Stimulated activated effector memory CD8-positive, alpha-beta T cell treated with anti-CD3 and anti-CD28 coated beads, Interleukin-12 subunit alpha, Interleukin-12 subunit beta, amount 100 ng/mL, for 72 hours (primary cell): ENCODE measurements around the gene C18orf32.
A peak's percentile ranks its signal among the peaks of the same experiment; 100 is the strongest.
"Not testable (repeated sequence)": the region's sequence is repeated elsewhere in the genome, so short reads cannot be mapped to it uniquely, and the experiment has no call there.

ENCODE experiments used
- ATAC-seq: fragments of 150-1000 bp; cut with Tn5 transposase; 2 replicates; pipeline ENCODE4 v1.10.0; 2021
- DNase-seq, 2 donors: peaks; one replicate each; pipeline ENCODE4 v3.0.0; 2021 to 2022; ENCODE audit warnings: low spot score in 2 of 2
- H3K27ac Mint-ChIP-seq: one replicate; pipeline ENCODE4 v1.8.0; 2022; ENCODE audit warnings: mild to moderate bottlenecking, mixed read lengths
- H3K36me3 Mint-ChIP-seq: one replicate; pipeline ENCODE4 v1.8.0; 2022; ENCODE audit warnings: mild to moderate bottlenecking, mixed read lengths
- H3K4me1 Mint-ChIP-seq: one replicate; pipeline ENCODE4 v1.8.0; 2022; ENCODE audit warnings: mixed read lengths
- H3K4me3 Mint-ChIP-seq: one replicate; pipeline ENCODE4 v1.8.0; 2022; ENCODE audit warnings: mild to moderate bottlenecking, mixed read lengths
- H3K9me3 Mint-ChIP-seq: one replicate; pipeline ENCODE4 v1.8.0; 2022; ENCODE audit warnings: mixed read lengths

The C18orf32 gene

GRCh38 chr18:49486953-49487710 lies at the start of gene C18orf32:
C18orf32 (minus strand) TSS chr18:49487234; CDS start chr18:49483748, 3,486 bp downstream.
- Mint-ChIP-seq H3K4me3 (peak within 1 kb of the TSS; percentile 85), H3K4me1 (peaks cover 60% of the 10 kb centered on the region), H3K36me3 (peaks cover 83% of the 10 kb centered on the region), H3K9me3 (no peaks in the 10 kb centered on the region), H3K27ac (peak within 1 kb of the TSS; percentile 95)
- DNase-seq (peak; percentile 90 to 97), ATAC-seq (peak; percentile 95)

- H3K4me1 Mint-ChIP-seq: no peaks in the 10 kb centered on the region
- ATAC-seq: no peak
Measured at GRCh38 chr18:49534846-49535601, 48.0 kb upstream of the C18orf32 start.

GRCh38 chr18:49531678-49532153 lies 44.7 kb upstream of the C18orf32 start:
- Mint-ChIP-seq H3K4me1 (no peaks in the 10 kb centered on the region), H3K4me3 (no peak overlapping the region), H3K9me3 (no peaks in the 10 kb centered on the region), H3K27ac (no peak overlapping the region), H3K36me3 (no peaks in the 10 kb centered on the region)
- ATAC-seq (no peak), DNase-seq (no peak)

More at GRCh38 chr18:49534846-49535601, 48.0 kb upstream of the C18orf32 start:
- H3K4me3 Mint-ChIP-seq: no peak overlapping the region
- H3K36me3 Mint-ChIP-seq: no peaks in the 10 kb centered on the region
- no peak for DNase-seq
- H3K27ac Mint-ChIP-seq: no peak overlapping the region
- H3K9me3 Mint-ChIP-seq: no peaks in the 10 kb centered on the region

GRCh38 chr18:49529596-49529995 lies 42.6 kb upstream of the C18orf32 start:
- Mint-ChIP-seq H3K4me3 (no peak overlapping the region), H3K36me3 (no peaks in the 10 kb centered on the region), H3K4me1 (no peaks in the 10 kb centered on the region), H3K9me3 (no peaks in the 10 kb centered on the region), H3K27ac (no peak overlapping the region)
- no peak for ATAC-seq
- DNase-seq: no peak

- ATAC-seq (no peak), DNase-seq (no peak)
- Mint-ChIP-seq H3K36me3 (no peaks in the 10 kb centered on the region), H3K4me3 (no peak overlapping the region), H3K4me1 (no peaks in the 10 kb centered on the region), H3K9me3 (no peaks in the 10 kb centered on the region), H3K27ac (no peak overlapping the region)
Measured at GRCh38 chr18:49527631-49528327, 40.7 kb upstream of the C18orf32 start.

GRCh38 chr18:49525981-49526380 lies 38.9 kb upstream of the C18orf32 start:
- DNase-seq (no peak), ATAC-seq (no peak)
- Mint-ChIP-seq H3K36me3 (no peaks in the 10 kb centered on the region), H3K9me3 (no peaks in the 10 kb centered on the region), H3K4me1 (no peaks in the 10 kb centered on the region), H3K27ac (no peak overlapping the region), H3K4me3 (no peak overlapping the region)

GRCh38 chr18:49524951-49525350 lies 37.9 kb upstream of the C18orf32 start:
- no peaks in the 10 kb centered on the region for H3K36me3 Mint-ChIP-seq
- DNase-seq: no peak
- no peaks in the 10 kb centered on the region for H3K9me3 Mint-ChIP-seq
- no peak for ATAC-seq
- no peaks in the 10 kb centered on the region for H3K4me1 Mint-ChIP-seq
- H3K4me3 Mint-ChIP-seq: no peak overlapping the region
- H3K27ac Mint-ChIP-seq: no peak overlapping the region

GRCh38 chr18:49524349-49524748 lies 37.3 kb upstream of the C18orf32 start:
- Mint-ChIP-seq H3K36me3 (no peaks in the 10 kb centered on the region), H3K9me3 (no peaks in the 10 kb centered on the region), H3K4me3 (no peak overlapping the region), H3K27ac (no peak overlapping the region), H3K4me1 (no peaks in the 10 kb centered on the region)
- no peak for DNase-seq
- ATAC-seq: no peak

- H3K27ac Mint-ChIP-seq: not testable (repeated sequence)
Measured at GRCh38 chr18:49523580-49524093, 36.6 kb upstream of the C18orf32 start.

GRCh38 chr18:49521216-49521835 lies 34.3 kb upstream of the C18orf32 start:
- DNase-seq (no peak), ATAC-seq (no peak)
- Mint-ChIP-seq H3K4me1 (no peaks in the 10 kb centered on the region), H3K4me3 (no peak overlapping the region), H3K36me3 (no peaks in the 10 kb centered on the region), H3K27ac (no peak overlapping the region), H3K9me3 (no peaks in the 10 kb centered on the region)

More at GRCh38 chr18:49523580-49524093, 36.6 kb upstream of the C18orf32 start:
- H3K4me3 Mint-ChIP-seq, DNase-seq, H3K9me3 Mint-ChIP-seq, H3K4me1 Mint-ChIP-seq, H3K36me3 Mint-ChIP-seq, ATAC-seq: not testable (repeated sequence)

GRCh38 chr18:49520661-49521145 lies 33.7 kb upstream of the C18orf32 start:
- no peak overlapping the region for H3K27ac Mint-ChIP-seq
- no peaks in the 10 kb centered on the region for H3K9me3 Mint-ChIP-seq
- DNase-seq: no peak
- no peaks in the 10 kb centered on the region for H3K36me3 Mint-ChIP-seq
- H3K4me1 Mint-ChIP-seq: no peaks in the 10 kb centered on the region
- H3K4me3 Mint-ChIP-seq: no peak overlapping the region
- no peak for ATAC-seq

- no peaks in the 10 kb centered on the region for H3K36me3 Mint-ChIP-seq
- no peaks in the 10 kb centered on the region for H3K4me1 Mint-ChIP-seq
- ATAC-seq (no peak), DNase-seq (no peak)
- no peaks in the 10 kb centered on the region for H3K9me3 Mint-ChIP-seq
- H3K4me3 Mint-ChIP-seq: no peak overlapping the region
- H3K27ac Mint-ChIP-seq: no peak overlapping the region
Measured at GRCh38 chr18:49519101-49519971, 32.3 kb upstream of the C18orf32 start.

GRCh38 chr18:49517483-49517882 lies 30.4 kb upstream of the C18orf32 start:
- no peaks in the 10 kb centered on the region for H3K36me3 Mint-ChIP-seq
- no peaks in the 10 kb centered on the region for H3K4me1 Mint-ChIP-seq
- no peak overlapping the region for H3K4me3 Mint-ChIP-seq
- ATAC-seq: no peak
- no peak for DNase-seq
- H3K9me3 Mint-ChIP-seq: no peaks in the 10 kb centered on the region
- H3K27ac Mint-ChIP-seq: no peak overlapping the region

GRCh38 chr18:49515516-49515915 lies 28.5 kb upstream of the C18orf32 start:
- no peaks in the 10 kb centered on the region for H3K9me3 Mint-ChIP-seq
- no peaks in the 10 kb centered on the region for H3K4me1 Mint-ChIP-seq
- ATAC-seq (no peak), DNase-seq (no peak)
- H3K36me3 Mint-ChIP-seq: no peaks in the 10 kb centered on the region
- H3K27ac Mint-ChIP-seq: no peak overlapping the region
- H3K4me3 Mint-ChIP-seq: no peak overlapping the region
